ENCODE results near the gene TSHZ2. TPM values are rescaled to one million over a fixed set of nuclear protein-coding genes. Genes with fewer than 3 reads are reported as not detected.

Gene TSHZ2
- total and polyA plus RNA-seq, 2 of the 4 experiments (the other 2 are of a cell fraction): under 0.01 to 0.02 TPM

GRCh38 chr20:53342429-53342828 lies 370.3 kb downstream of the TSHZ2 start:
- no peak overlapping the region for H3K18ac ChIP-seq (ENCODE audit: low read depth, low read length)
- no TSS peak for BruUV-seq (replicated peaks)
- H3K9ac ChIP-seq (ENCODE audit: low read depth, low read length): no peak overlapping the region
- no peak overlapping the region for H3K4ac ChIP-seq (ENCODE audit: low read depth, low read length)
- WGBS, 2 experiments (ENCODE audit: extremely low coverage in 2 of 2, insufficient read length in 1 of 2): 51% methylated on average over 2 of the region's 6 CpGs; no CpG with 5 or more reads in 1 of the 2 experiments
- H3K56ac ChIP-seq (ENCODE audit: extremely low read depth, insufficient read depth, low read length): no peak overlapping the region
- H3K14ac ChIP-seq (replicated peaks; ENCODE audit: low read depth, low read length): no peak overlapping the region
- ChIA-PET CTCF (no interaction called here), POLR2A (ENCODE audit: unreplicated experiment) (no interaction called here)
- H4K91ac ChIP-seq (ENCODE audit: insufficient read depth, low read depth, low read length): no peak overlapping the region
- no peak overlapping the region for H2BK5ac ChIP-seq (ENCODE audit: low read depth, low read length, poor library complexity, severe bottlenecking)
- no peaks in the 10 kb centered on the region for H3K79me1 ChIP-seq (ENCODE audit: low read depth in 1 of 2, low read length in 2 of 2)
- H4K5ac ChIP-seq (ENCODE audit: low read depth, low read length): no peak overlapping the region
- ATAC-seq (ENCODE audit: low read depth): no peak
- H3K23ac ChIP-seq (ENCODE audit: low read depth, low read length): no peak overlapping the region
- H2AFZ ChIP-seq (replicated peaks; ENCODE audit: low read length, poor library complexity): no peak overlapping the region
- H3K4me1 ChIP-seq (ENCODE audit: control insufficient read depth, insufficient read depth, low read length): no peaks in the 10 kb centered on the region; the same call in 1 of the 2 replicates
- no peak for DNase-seq
- in situ Hi-C loops (cut with MboI; ENCODE audit: low sequenced_read_pairs) (no loop called here), intact Hi-C loops (cut with micrococcal nuclease) (no loop called here), dilution Hi-C loops (cut with HindIII; ENCODE audit: low sequenced_read_pairs, unreplicated experiment) (no loop called here)
- no peak overlapping the region for H3K4me2 ChIP-seq (ENCODE audit: low read depth, low read length)
- no peak overlapping the region for H2BK15ac ChIP-seq (ENCODE audit: low read depth, low read length)
- no peak overlapping the region for H3K27ac ChIP-seq (ENCODE audit: insufficient read depth, low read length)
- no peak overlapping the region for H4K8ac ChIP-seq (ENCODE audit: low read depth in 2 of 2, low read length in 2 of 2)
- no peaks in the 10 kb centered on the region for H3K9me3 ChIP-seq (ENCODE audit: control insufficient read depth, insufficient read depth, low read length)
- no peak overlapping the region for H3K4me3 ChIP-seq (ENCODE audit: insufficient read depth, low read depth, low read length)
- H2BK20ac ChIP-seq (ENCODE audit: low read depth, low read length): no peak overlapping the region
- no peaks in the 10 kb centered on the region; the same call in 1 of the 2 replicates for H3K27me3 ChIP-seq (ENCODE audit: control insufficient read depth, insufficient read depth, low read length)
- no peaks in the 10 kb centered on the region for H3K36me3 ChIP-seq (ENCODE audit: control insufficient read depth, insufficient read depth, low read length)
- H2AK9ac ChIP-seq (replicated peaks; ENCODE audit: low read depth, low read length, poor library complexity): no peak overlapping the region
- H2AK5ac ChIP-seq (ENCODE audit: low read depth, low read length): no peak overlapping the region
- TF ChIP-seq, protein P1, sequence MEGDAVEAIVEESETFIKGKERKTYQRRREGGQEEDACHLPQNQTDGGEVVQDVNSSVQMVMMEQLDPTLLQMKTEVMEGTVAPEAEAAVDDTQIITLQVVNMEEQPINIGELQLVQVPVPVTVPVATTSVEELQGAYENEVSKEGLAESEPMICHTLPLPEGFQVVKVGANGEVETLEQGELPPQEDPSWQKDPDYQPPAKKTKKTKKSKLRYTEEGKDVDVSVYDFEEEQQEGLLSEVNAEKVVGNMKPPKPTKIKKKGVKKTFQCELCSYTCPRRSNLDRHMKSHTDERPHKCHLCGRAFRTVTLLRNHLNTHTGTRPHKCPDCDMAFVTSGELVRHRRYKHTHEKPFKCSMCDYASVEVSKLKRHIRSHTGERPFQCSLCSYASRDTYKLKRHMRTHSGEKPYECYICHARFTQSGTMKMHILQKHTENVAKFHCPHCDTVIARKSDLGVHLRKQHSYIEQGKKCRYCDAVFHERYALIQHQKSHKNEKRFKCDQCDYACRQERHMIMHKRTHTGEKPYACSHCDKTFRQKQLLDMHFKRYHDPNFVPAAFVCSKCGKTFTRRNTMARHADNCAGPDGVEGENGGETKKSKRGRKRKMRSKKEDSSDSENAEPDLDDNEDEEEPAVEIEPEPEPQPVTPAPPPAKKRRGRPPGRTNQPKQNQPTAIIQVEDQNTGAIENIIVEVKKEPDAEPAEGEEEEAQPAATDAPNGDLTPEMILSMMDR (conservative IDR thresholded peaks at IDR 0.05; ENCODE audit: low read depth, low read length): no peak
- TF ChIP-seq BHLHE40 (IDR thresholded peaks at IDR 0.05; ENCODE audit: low read depth, low read length): no peak
- TF ChIP-seq MAFK (IDR thresholded peaks at IDR 0.05; ENCODE audit: low read depth, low read length): no peak
- no peak for TF ChIP-seq MXI1 (IDR thresholded peaks at IDR 0.05; ENCODE audit: borderline replicate concordance, low read depth, low read length)
- no peak for TF ChIP-seq RAD21 (IDR thresholded peaks at IDR 0.05; ENCODE audit: low read length)
- TF ChIP-seq POLR2A (IDR thresholded peaks at IDR 0.05; ENCODE audit: low read depth, low read length): no peak
- no peak for TF ChIP-seq NFE2L2 (IDR thresholded peaks at IDR 0.05; ENCODE audit: low read depth, low read length)
- TF ChIP-seq RFX5 (IDR thresholded peaks at IDR 0.05; ENCODE audit: low read depth, low read length): no peak
- TF ChIP-seq MAZ (IDR thresholded peaks at IDR 0.05; ENCODE audit: borderline replicate concordance, low read depth, low read length): no peak
- TF ChIP-seq CHD1 (IDR thresholded peaks at IDR 0.05; ENCODE audit: low read depth, low read length): no peak
- TF ChIP-seq CEBPB (IDR thresholded peaks at IDR 0.05; ENCODE audit: low read depth, low read length): no peak
- TF ChIP-seq, protein P2, sequence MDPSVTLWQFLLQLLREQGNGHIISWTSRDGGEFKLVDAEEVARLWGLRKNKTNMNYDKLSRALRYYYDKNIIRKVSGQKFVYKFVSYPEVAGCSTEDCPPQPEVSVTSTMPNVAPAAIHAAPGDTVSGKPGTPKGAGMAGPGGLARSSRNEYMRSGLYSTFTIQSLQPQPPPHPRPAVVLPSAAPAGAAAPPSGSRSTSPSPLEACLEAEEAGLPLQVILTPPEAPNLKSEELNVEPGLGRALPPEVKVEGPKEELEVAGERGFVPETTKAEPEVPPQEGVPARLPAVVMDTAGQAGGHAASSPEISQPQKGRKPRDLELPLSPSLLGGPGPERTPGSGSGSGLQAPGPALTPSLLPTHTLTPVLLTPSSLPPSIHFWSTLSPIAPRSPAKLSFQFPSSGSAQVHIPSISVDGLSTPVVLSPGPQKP (IDR thresholded peaks at IDR 0.05; ENCODE audit: borderline replicate concordance, low read depth, low read length): no peak
- TF ChIP-seq SMC3 (IDR thresholded peaks at IDR 0.05; ENCODE audit: low read depth, low read length): no peak
- TF ChIP-seq, protein P3, sequence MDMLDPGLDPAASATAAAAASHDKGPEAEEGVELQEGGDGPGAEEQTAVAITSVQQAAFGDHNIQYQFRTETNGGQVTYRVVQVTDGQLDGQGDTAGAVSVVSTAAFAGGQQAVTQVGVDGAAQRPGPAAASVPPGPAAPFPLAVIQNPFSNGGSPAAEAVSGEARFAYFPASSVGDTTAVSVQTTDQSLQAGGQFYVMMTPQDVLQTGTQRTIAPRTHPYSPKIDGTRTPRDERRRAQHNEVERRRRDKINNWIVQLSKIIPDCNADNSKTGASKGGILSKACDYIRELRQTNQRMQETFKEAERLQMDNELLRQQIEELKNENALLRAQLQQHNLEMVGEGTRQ (IDR thresholded peaks at IDR 0.05; ENCODE audit: low read depth, low read length): no peak
- no peak for TF ChIP-seq FOS (IDR thresholded peaks at IDR 0.05; ENCODE audit: low read depth, low read length)
- no peaks in the 10 kb centered on the region for H3K9me1 ChIP-seq (ENCODE audit: insufficient read depth, low read length)
- H2BK120ac ChIP-seq (ENCODE audit: low read depth, low read length): no peak overlapping the region
- no peaks in the 10 kb centered on the region for H4K20me1 ChIP-seq (ENCODE audit: insufficient read depth, low read length)

Measured in IMR-90 (cell line).